NB4 (cell line): ENCODE results near the gene CREB3L2.

Experiments used
- DNase-seq: peaks from one replicate; pipeline ENCODE4 v3.0.0; 2010; ENCODE audit warnings: low read depth
- H3K4me3 ChIP-seq: one replicate; pipeline ENCODE4 v1.5.1; 2011; ENCODE audit warnings: mild to moderate bottlenecking, low read depth, low read length, moderate library complexity
- MYC ChIP-seq: IDR thresholded peaks from 2 replicates; pipeline ENCODE4 v1.6.1; 2011; ENCODE audit warnings: low read depth, low read length
- POLR2A ChIP-seq: IDR thresholded peaks from 2 replicates; pipeline ENCODE4 v1.6.1; 2011; ENCODE audit warnings: mild to moderate bottlenecking; ENCODE audit not compliant: insufficient read length; ENCODE audit errors: extremely low read depth
- TF ChIP-seq, protein P1 (sequence below): IDR thresholded peaks from 2 replicates; pipeline ENCODE4 v1.6.1; 2011; ENCODE audit warnings: low read depth, low read length
- TF ChIP-seq, protein P2 (sequence below): IDR thresholded peaks from one replicate; pipeline ENCODE4 v1.5.1; 2012; ENCODE audit warnings: low read depth, low read length

Gene CREB3L2

DNA sequence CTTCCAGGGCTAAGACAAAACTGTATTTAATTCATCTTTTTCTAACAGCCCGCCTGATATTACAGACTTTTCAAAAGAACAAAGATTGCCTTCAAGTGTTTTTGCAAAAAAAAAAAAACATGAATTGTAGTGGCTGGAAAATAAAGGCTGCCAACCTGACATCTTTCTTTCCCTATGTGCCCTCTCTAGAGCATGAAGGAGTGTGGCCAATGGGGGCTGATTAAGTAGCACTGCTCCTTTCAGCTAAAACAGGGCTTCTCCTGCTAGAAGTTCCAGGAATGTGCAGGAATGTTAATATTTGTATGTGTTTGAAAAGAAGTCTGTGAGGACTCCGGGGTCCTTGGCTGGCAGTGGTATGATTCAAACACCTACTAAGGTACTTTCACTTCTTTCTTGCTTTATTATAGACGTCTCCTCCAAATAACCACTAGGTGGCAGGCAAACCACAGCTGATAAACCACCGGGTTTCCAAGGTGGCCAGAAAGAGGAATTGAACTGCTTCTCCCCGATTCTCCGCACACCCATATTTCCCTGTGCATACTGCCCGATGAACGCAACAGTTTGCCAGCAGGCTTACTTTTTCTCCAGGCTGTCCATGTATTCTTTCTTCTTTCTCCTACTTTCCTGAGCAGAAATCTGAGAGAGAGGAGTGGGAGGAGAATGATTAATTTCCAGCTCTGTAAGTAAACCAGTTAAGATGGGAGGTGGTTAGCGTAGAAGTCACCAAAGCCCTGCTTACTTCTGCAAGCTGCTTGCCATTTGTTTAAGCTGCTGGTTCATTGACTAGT lies 98.3 kb downstream of the CREB3L2 start:
- TF ChIP-seq, protein P1, sequence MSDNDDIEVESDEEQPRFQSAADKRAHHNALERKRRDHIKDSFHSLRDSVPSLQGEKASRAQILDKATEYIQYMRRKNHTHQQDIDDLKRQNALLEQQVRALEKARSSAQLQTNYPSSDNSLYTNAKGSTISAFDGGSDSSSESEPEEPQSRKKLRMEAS: no peak
- no peak for TF ChIP-seq POLR2A
- TF ChIP-seq, protein P2, sequence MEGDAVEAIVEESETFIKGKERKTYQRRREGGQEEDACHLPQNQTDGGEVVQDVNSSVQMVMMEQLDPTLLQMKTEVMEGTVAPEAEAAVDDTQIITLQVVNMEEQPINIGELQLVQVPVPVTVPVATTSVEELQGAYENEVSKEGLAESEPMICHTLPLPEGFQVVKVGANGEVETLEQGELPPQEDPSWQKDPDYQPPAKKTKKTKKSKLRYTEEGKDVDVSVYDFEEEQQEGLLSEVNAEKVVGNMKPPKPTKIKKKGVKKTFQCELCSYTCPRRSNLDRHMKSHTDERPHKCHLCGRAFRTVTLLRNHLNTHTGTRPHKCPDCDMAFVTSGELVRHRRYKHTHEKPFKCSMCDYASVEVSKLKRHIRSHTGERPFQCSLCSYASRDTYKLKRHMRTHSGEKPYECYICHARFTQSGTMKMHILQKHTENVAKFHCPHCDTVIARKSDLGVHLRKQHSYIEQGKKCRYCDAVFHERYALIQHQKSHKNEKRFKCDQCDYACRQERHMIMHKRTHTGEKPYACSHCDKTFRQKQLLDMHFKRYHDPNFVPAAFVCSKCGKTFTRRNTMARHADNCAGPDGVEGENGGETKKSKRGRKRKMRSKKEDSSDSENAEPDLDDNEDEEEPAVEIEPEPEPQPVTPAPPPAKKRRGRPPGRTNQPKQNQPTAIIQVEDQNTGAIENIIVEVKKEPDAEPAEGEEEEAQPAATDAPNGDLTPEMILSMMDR: peak; percentile 59
- peak; percentile 85 for DNase-seq
- no peak overlapping the region for H3K4me3 ChIP-seq

DNA sequence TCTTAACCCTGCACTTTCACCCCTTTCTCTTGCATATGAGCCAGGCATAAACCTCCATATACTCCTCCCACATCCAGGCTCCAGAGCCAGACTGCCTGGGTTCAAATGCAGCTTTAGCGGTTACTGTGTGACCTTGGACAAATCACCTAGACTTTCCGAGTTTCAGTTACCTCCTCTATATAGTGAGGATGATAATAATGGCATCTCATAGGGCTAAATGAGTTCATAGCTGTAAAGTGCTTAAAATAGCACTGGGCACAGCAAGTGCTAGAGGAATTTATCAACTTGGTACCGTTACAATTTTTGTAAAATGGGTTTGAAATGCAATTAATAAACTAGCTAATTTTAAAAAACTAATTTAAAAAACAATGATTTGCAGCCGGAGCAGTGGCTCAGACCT lies 101.7 kb downstream of the CREB3L2 start:
- DNase-seq: no peak
- no peak overlapping the region for H3K4me3 ChIP-seq
- TF ChIP-seq POLR2A (no peak), MYC (no peak)
- TF ChIP-seq, protein P1: no peak
- TF ChIP-seq, protein P2: no peak

DNA sequence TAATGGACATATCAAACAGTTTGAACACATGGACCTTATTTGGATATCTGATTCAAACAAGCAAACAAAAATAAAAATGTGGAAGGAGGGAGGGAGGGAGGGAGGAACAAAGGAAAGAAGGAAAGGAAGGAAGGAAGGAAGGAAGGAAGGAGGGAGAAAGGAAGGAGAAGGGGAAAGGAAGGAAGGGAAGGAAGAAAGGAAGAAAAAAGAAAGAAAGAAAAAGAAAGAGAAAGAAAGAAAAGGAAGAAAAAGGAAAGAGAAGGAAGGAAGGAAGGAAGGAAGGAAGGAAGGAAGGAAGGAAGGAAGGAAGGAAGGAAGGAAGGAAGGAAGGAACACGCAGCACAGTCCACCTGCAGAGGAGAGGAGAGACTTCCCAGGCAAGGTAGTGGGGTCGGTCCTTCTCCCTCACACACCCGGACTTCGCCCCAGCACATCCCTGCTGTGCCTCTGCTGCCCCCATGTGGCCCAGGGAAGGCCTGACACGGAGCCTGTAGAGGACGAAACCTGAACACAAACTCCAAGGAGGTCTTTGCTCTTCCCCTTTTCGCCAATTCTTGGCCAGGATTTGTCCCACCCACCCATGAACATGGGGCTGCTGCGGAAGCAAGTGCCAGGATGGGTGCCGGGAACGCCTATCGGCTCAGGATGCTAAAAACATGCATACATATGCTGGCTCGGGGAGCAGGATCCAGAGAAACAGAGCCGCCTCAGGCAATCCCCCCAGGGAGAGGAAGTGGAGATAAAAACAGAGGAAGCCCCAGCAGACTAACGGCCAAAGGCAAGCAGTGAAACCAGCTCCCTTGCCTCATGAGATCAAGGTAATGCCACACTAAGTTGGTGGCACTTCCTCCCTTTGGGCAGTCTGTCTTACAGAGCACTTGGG lies 102.8 kb downstream of the CREB3L2 start:
- peak overlapping the region; percentile 57 for H3K4me3 ChIP-seq
- TF ChIP-seq MYC: peak; percentile 49; the same call in 1 of the 2 replicates
- no peak for TF ChIP-seq POLR2A
- TF ChIP-seq, protein P2: peak; percentile 99
- TF ChIP-seq, protein P1: peak; percentile 47; the same call in 1 of the 2 replicates
- DNase-seq: peak; percentile 92

DNA sequence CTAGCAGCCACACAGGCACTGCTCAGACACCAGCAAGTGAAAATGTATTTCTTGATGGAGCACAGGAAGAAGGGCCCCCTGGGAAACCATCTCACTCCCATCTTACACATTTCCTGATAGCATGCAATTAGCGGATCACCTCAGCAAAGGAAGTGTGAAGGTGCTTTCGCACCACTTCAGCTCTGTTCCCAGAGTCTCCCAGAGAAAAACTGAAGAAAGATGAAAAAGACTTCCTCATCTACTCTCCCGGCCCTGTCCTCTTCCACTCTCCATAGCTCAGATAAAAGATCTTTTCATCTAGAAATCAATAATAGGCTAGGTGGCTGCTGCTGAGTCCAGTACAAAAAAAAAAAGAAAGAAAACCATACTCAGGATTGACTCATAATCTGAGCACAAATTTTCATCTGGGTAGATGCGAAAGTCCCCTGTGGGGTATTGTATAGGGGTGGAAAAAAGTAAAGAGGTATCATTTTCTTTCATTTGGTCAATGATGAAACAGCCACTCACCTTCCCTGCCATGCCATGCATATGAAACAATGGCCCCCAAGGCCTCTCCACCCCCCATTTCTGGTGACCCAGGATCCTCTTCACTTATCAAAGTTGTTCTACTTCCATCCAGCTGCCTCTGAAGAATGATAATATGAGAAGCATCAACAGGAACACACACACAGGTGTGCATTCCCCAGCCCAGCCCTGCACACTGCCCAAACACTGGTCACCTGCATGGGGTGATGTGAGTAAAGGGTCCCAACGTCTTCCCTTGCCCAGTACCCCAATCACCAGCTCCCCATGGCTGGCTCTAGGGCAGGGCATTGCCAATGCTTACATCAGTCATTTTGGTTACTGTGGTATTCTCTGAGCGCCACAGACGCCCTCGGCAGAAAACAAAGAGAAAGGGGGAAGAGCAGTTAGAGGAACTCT lies 106.3 kb downstream of the CREB3L2 start:
- no peak overlapping the region for H3K4me3 ChIP-seq
- DNase-seq: no peak
- TF ChIP-seq, protein P2: no peak
- TF ChIP-seq, protein P1: no peak
- no peak for TF ChIP-seq MYC
- TF ChIP-seq POLR2A: no peak

DNA sequence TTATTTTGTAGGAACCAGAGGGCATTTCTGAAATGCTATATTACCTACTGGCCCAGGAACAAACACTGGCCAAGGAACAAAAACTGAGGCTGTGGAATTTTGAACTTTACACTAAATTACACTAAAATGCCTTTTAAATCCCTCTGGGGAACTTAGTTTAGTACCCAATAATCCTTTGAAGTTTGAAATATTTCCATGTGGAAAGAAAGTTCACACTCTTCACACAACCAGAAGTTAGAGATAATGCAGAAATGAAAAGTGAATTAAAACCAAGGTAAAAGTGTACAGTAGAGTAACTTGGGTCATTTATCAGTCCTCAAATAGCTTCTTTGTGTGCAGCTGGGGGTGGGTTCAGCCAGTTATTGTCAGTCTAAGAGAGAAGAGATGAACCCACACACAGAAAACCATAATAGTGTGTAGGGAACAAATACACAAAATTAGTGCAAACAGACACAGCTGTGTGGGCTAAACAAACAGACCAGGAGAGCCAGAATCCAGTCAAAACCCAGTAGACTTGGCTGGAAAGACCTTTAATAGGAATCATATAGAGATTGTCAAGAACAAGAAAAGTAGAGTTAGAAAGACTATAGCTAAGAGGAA lies 108.6 kb downstream of the CREB3L2 start:
- no peak for TF ChIP-seq POLR2A
- TF ChIP-seq, protein P2: no peak
- TF ChIP-seq, protein P1: no peak
- no peak for TF ChIP-seq MYC
- DNase-seq: no peak
- no peak overlapping the region for H3K4me3 ChIP-seq
